ENCODE measurements around the gene CYSTM1.

DNA sequence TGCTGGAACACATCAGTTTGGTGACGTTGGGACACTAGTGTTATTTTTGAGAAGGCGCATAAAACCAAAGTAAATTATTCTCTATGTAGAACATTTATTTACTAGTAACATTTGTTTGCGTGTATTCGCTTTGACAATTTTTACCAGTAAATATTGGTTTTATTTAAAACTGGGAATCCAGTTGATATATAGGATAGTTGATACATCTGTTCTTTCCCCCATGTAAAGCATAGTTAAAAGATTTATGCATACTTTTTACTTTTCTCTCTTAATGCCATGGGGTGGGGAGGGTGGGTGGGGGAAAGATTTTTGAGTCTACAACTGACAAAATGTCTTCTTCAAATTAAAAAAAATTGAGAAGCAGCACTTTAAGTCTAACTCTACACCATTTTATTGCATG, 49.4 kb upstream of the CYSTM1 start, which contains the start of gene IGIP:
- TF ChIP-seq EZH2 (IDR thresholded peaks at IDR 0.05; ENCODE audit: borderline replicate concordance, insufficient read depth, low read depth, low read length, poor library complexity, severe bottlenecking): no peak
- TF ChIP-seq, protein P1, sequence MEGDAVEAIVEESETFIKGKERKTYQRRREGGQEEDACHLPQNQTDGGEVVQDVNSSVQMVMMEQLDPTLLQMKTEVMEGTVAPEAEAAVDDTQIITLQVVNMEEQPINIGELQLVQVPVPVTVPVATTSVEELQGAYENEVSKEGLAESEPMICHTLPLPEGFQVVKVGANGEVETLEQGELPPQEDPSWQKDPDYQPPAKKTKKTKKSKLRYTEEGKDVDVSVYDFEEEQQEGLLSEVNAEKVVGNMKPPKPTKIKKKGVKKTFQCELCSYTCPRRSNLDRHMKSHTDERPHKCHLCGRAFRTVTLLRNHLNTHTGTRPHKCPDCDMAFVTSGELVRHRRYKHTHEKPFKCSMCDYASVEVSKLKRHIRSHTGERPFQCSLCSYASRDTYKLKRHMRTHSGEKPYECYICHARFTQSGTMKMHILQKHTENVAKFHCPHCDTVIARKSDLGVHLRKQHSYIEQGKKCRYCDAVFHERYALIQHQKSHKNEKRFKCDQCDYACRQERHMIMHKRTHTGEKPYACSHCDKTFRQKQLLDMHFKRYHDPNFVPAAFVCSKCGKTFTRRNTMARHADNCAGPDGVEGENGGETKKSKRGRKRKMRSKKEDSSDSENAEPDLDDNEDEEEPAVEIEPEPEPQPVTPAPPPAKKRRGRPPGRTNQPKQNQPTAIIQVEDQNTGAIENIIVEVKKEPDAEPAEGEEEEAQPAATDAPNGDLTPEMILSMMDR (IDR thresholded peaks at IDR 0.05): no peak

Measured in B cell (primary cell).